H1 (cell line): ENCODE data around the gene PPFIBP2. TPM values are rescaled to one million over a fixed set of nuclear protein-coding genes. Genes with fewer than 3 reads are reported as not detected.

ENCODE experiments used
- KDM1A ChIP-seq: fragments of 200-600, 300-600 bp; sonication (generic); IDR thresholded peaks from 2 replicates; pipeline ENCODE4 v1.7.1; 2016; ENCODE audit warnings: mild to moderate bottlenecking, low read length, borderline replicate concordance
- NANOG ChIP-seq: IDR thresholded peaks from 2 replicates; pipeline ENCODE4 v1.6.1; 2011; ENCODE audit warnings: low read length, low read depth, mild to moderate bottlenecking, inconsistent platforms; ENCODE audit not compliant: insufficient read depth, poor library complexity, severe bottlenecking
- polyA plus RNA-seq, 7 experiments: library from polyadenylated mRNA; depleted of rRNA in 3 of 7; stranded (reverse) in 5 of 7; unstranded in 2 of 7; fragments of >200 nt in 5 of 7; fragments of 200-250 nt in 2 of 7; gene quantifications; 1 replicate in 5 of 7; 2 replicates in 1 of 7; 4 replicates in 1 of 7; pipeline versions ENCODE4 v1.2.1 to v1.2.3, GENCODE V29; 2011 to 2013; ENCODE audit warnings: missing spikeins in 2 of 7, mixed read lengths in 2 of 7
- total RNA-seq: library from RNA; stranded (reverse); fragmentation: NEBNext Ultra II Directional; extraction: Animal tissue kit (Norgen Biotek cat#: 25700); gene quantifications from 2 replicates; pipeline ENCODE4 v1.2.1, GENCODE V29; 2021
- TF ChIP-seq, protein P1 (sequence below), 3 experiments: IDR thresholded peaks; 1 replicate in 2 of 3; 2 replicates in 1 of 3; pipeline versions ENCODE4 v1.5.1 to v1.6.1; 2011; ENCODE audit warnings: low read length in 3 of 3, mild to moderate bottlenecking in 3 of 3, inconsistent platforms in 2 of 3, low read depth in 1 of 3, moderate library complexity in 1 of 3; ENCODE audit not compliant: insufficient read depth in 1 of 3; ENCODE audit errors: control extremely low read depth in 1 of 3

The PPFIBP2 gene
- total and polyA plus RNA-seq, 2 of the 8 experiments (the other 6 are each of a cell fraction or from before 2014, with no cell fraction given), result 5.5 to 9.8 TPM

DNA sequence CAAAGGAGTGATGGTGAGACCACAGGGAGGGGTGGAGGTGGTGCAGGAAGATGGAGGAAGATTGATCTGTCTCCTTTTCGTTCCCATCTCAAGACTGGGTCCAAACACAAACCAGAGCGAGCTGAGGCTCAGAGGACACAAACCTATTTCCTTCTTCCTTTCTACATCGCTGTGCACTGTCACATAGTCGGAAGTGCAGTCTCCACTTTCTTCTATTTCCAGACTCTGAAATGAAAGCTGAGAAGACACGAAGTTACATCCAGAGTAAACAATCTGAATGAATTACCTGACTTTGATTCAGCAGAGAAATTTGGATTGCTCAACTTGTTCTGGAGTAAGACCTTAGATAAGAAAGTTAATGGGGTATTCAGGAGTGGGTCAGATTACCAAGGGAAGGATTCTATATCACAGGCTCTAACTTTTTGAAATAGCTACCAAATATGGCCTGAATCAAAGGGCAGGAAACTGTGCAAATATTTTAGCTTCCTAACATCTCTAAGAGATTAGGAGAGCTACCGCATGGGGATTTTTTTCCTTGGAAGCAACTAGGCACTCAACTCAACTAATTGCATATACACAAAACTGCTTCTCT, 178.1 kb downstream of the PPFIBP2 start (continued):
- no peak for TF ChIP-seq NANOG
- no peak for TF ChIP-seq KDM1A
- TF ChIP-seq, protein P1, sequence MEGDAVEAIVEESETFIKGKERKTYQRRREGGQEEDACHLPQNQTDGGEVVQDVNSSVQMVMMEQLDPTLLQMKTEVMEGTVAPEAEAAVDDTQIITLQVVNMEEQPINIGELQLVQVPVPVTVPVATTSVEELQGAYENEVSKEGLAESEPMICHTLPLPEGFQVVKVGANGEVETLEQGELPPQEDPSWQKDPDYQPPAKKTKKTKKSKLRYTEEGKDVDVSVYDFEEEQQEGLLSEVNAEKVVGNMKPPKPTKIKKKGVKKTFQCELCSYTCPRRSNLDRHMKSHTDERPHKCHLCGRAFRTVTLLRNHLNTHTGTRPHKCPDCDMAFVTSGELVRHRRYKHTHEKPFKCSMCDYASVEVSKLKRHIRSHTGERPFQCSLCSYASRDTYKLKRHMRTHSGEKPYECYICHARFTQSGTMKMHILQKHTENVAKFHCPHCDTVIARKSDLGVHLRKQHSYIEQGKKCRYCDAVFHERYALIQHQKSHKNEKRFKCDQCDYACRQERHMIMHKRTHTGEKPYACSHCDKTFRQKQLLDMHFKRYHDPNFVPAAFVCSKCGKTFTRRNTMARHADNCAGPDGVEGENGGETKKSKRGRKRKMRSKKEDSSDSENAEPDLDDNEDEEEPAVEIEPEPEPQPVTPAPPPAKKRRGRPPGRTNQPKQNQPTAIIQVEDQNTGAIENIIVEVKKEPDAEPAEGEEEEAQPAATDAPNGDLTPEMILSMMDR (IDR thresholded peaks at IDR 0.05; ENCODE audit: control extremely low read depth in 1 of 3, insufficient read depth in 1 of 3, low read depth in 1 of 3, low read length in 3 of 3), result no peak
